HepG2 (cell line): Measurements from ENCODE around the gene CAMK4. TPM values are rescaled to one million over a fixed set of nuclear protein-coding genes. Genes with fewer than 3 reads are reported as not detected.

Experiments
- ATAC-seq: fragments of 200-7000 bp; cut with Tn5 transposase; 3 replicates; pipeline ENCODE4 v1.9.1; 2020; ENCODE audit warnings: mild to moderate bottlenecking, moderate library complexity
- BruUV-seq: library from RNA; stranded (reverse); fragments of 400-500 nt; replicated peaks from 2 replicates; lab custom pipeline; 2021; lab: Mats Ljungman, UMichigan
- CTCF ChIA-PET: fragments of 300-600 bp; formaldehyde crosslinking; extraction: SDS; loops from one replicate; lab custom pipeline; 2021; ENCODE audit warnings: low total read pairs, inconsistent platforms, low intra/inter-chr PET ratio; lab: Yijun Ruan, JAX
- POLR2A ChIA-PET: fragments of 350-600 bp; sonication (Branson Sonifier 250); formaldehyde crosslinking; loops from one replicate; lab custom pipeline; 2020; ENCODE audit warnings: antibody characterized with exemption, inconsistent platforms; lab: Yijun Ruan, JAX
- DNase-seq: peaks from one replicate; pipeline ENCODE4 v3.0.0-alpha.2; 2015; ENCODE audit warnings: low spot score
- FAIRE-seq: peaks from 3 replicates; lab custom pipeline; 2011; peaks lifted over from hg19 to GRCh38; lab: Jason Lieb, UNC
- H2AFZ ChIP-seq: one replicate; pipeline ENCODE4 v1.6.1; 2011; ENCODE audit warnings: low read length, inconsistent platforms
- H3K27ac ChIP-seq: fragments of 300-600 bp; 3 replicates; pipeline ENCODE4 v1.8.0; 2011; ENCODE audit warnings: mixed run types, mild to moderate bottlenecking, mixed read lengths, low read length, inconsistent platforms; ENCODE audit not compliant: insufficient read depth; ENCODE audit errors: extremely low read length
- H3K27me3 ChIP-seq, 2 experiments: fragments of 200-600 bp in 1 of 2; 2 replicates in 1 of 2; 3 replicates in 1 of 2; pipeline versions ENCODE4 v1.6.0 to v1.8.0; 2011; ENCODE audit warnings: low read length in 2 of 2, mild to moderate bottlenecking in 2 of 2, moderate library complexity in 2 of 2, inconsistent platforms in 1 of 2; ENCODE audit not compliant: insufficient read depth in 2 of 2, control insufficient read depth in 1 of 2
- H3K36me3 ChIP-seq, 2 experiments: fragments of 200-600 bp in 1 of 2; replicated peaks in 1 of 2; 2 replicates in 1 of 2; 3 replicates in 1 of 2; pipeline versions ENCODE4 v1.5.1 to v1.8.0; 2011; ENCODE audit warnings: low read length in 2 of 2, inconsistent platforms in 1 of 2; ENCODE audit not compliant: insufficient read depth in 2 of 2, control insufficient read depth in 1 of 2
- H3K4me1 ChIP-seq: 2 replicates; pipeline ENCODE4 v1.5.1; 2012; ENCODE audit warnings: low read length, inconsistent platforms; ENCODE audit not compliant: insufficient read depth
- H3K4me2 ChIP-seq: 2 replicates; pipeline ENCODE4 v1.6.0; 2011; ENCODE audit warnings: low read depth, low read length, inconsistent platforms
- H3K4me3 ChIP-seq, 3 experiments: fragments of 200-600 bp in 1 of 3; sonication (generic), shearing (Covaris generic) in 1 of 3; replicated peaks in 1 of 3; 2 replicates each; pipeline ENCODE4 v1.5.1; 2011 to 2016; ENCODE audit warnings: low read length in 3 of 3, inconsistent platforms in 2 of 3, low read depth in 2 of 3, mild to moderate bottlenecking in 2 of 3, control low read depth in 1 of 3, mixed read lengths in 1 of 3; ENCODE audit not compliant: insufficient read depth in 1 of 3
- H3K79me2 ChIP-seq: one replicate; pipeline ENCODE4 v1.6.1; 2011; ENCODE audit warnings: low read length, inconsistent platforms; ENCODE audit not compliant: insufficient read depth
- H3K9ac ChIP-seq: 2 replicates; pipeline ENCODE4 v1.6.0; 2011; ENCODE audit warnings: mild to moderate bottlenecking, low read depth, low read length, inconsistent platforms; ENCODE audit not compliant: insufficient read depth
- H3K9me3 ChIP-seq: 2 replicates; pipeline ENCODE4 v1.5.1; 2012; ENCODE audit warnings: mild to moderate bottlenecking, low read length
- H4K20me1 ChIP-seq: 2 replicates; pipeline ENCODE4 v1.6.0; 2011; ENCODE audit warnings: inconsistent platforms, mild to moderate bottlenecking, low read length, moderate library complexity; ENCODE audit not compliant: insufficient read depth
- ATF7 ChIP-seq, 2 experiments: fragments of 450-650 bp in 1 of 2; sonication (generic) in 1 of 2; formaldehyde crosslinking in 1 of 2; IDR thresholded peaks; 2 replicates each; pipeline versions ENCODE4 v1.4.0 to v1.6.1; 2016 to 2020; ENCODE audit warnings: antibody characterized with exemption in 1 of 2, mild to moderate bottlenecking in 1 of 2, missing genetic modification reagents in 1 of 2
- CHD2 ChIP-seq: IDR thresholded peaks from 2 replicates; pipeline ENCODE4 v1.6.1; 2011; ENCODE audit warnings: low read depth, low read length, improper control_type of control experiment
- DPF2 ChIP-seq: sonication (generic); formaldehyde crosslinking; IDR thresholded peaks from 2 replicates; pipeline ENCODE4 v1.4.0; 2020; ENCODE audit warnings: mild to moderate bottlenecking, low read depth, missing genetic modification reagents, borderline replicate concordance
- PBX3 ChIP-seq: sonication (generic); formaldehyde crosslinking; IDR thresholded peaks from 2 replicates; pipeline ENCODE4 v1.8.1; 2023; ENCODE audit warnings: missing genetic modification reagents, inconsistent platforms, borderline replicate concordance
- SALL2 ChIP-seq: sonication (generic); formaldehyde crosslinking; IDR thresholded peaks from 2 replicates; pipeline ENCODE4 v1.8.1; 2023; ENCODE audit warnings: mild to moderate bottlenecking, missing genetic modification reagents, inconsistent platforms
- ZNF251 ChIP-seq: sonication (generic); formaldehyde crosslinking; IDR thresholded peaks from 2 replicates; pipeline ENCODE4 v1.9.0; 2021; ENCODE audit warnings: mild to moderate bottlenecking, missing genetic modification reagents
- ZNF280D ChIP-seq: sonication (generic); formaldehyde crosslinking; IDR thresholded peaks from 2 replicates; pipeline ENCODE4 v1.5.1; 2020; ENCODE audit warnings: mild to moderate bottlenecking, missing genetic modification reagents
- ZNF441 ChIP-seq: sonication (generic); formaldehyde crosslinking; IDR thresholded peaks from 2 replicates; pipeline ENCODE4 v1.7.0; 2021; ENCODE audit warnings: missing genetic modification reagents, borderline replicate concordance
- ZNF781 ChIP-seq: sonication (generic); formaldehyde crosslinking; IDR thresholded peaks from 2 replicates; pipeline ENCODE4 v1.5.1; 2020; ENCODE audit warnings: borderline replicate concordance, mild to moderate bottlenecking, missing genetic modification reagents; ENCODE audit errors: not compliant biosample characterization
- WGBS: methylation state at CpG from one replicate; pipeline ENCODE4 v1.1.6; 2017; ENCODE audit warnings: low lambda C conversion rate; 5-methylcytosine and 5-hydroxymethylcytosine counted together
- in situ Hi-C: cut with HindIII; loops from 2 replicates; pipeline ENCODE4 v1.10.0; 2017; ENCODE audit warnings: low pct_unique_long_range_greater_than_20kb; ENCODE audit not compliant: extremely low pct_ligation_motif_present
- intact Hi-C: fragments of 100-400 bp; cut with micrococcal nuclease; formaldehyde crosslinking; loops from one replicate; pipeline ENCODE4 v1.10.0; 2022; ENCODE audit not compliant: unreplicated experiment
- polyA plus RNA-seq, 8 experiments: library from polyadenylated mRNA; depleted of rRNA in 3 of 8; stranded (reverse) in 7 of 8; unstranded in 1 of 8; fragments of >200 nt; fragmentation: Illumina TruSeq in 4 of 8; extraction: Trizol in 4 of 8; gene quantifications; 2 replicates each; pipeline versions ENCODE4 v1.2.1 to v1.2.3, GENCODE V29; 2011 to 2016; ENCODE audit warnings: low read depth in 4 of 8, missing spikeins in 1 of 8, mixed read lengths in 1 of 8; ENCODE audit not compliant: insufficient read depth in 1 of 8
- total RNA-seq, 5 experiments: library from RNA; depleted of rRNA; stranded (reverse); fragments of >200 nt; fragmentation: Illumina TruSeq; extraction: Trizol; gene quantifications; 2 replicates each; pipeline ENCODE4 v1.2.3, GENCODE V29; 2016; ENCODE audit warnings: low read depth in 1 of 5

Gene CAMK4
- total and polyA plus RNA-seq, 2 of the 13 experiments (the other 11 are each of a cell fraction or from before 2014, with no cell fraction given): not detected

GRCh38 chr5:111387361-111387760 is 163.2 kb downstream of the CAMK4 start (continued):
- no peak for TF ChIP-seq PBX3 (CRISPR knock-in tag)
- TF ChIP-seq DPF2 (CRISPR knock-in tag): no peak

- Histone ChIP-seq H3K36me3 (no peaks in the 10 kb centered on the region), H4K20me1 (no peaks in the 10 kb centered on the region), H3K9me3 (no peaks in the 10 kb centered on the region), H3K79me2 (no peaks in the 10 kb centered on the region), H3K4me1 (no peaks in the 10 kb centered on the region), H3K4me2 (no peak overlapping the region), H2AFZ (no peak overlapping the region), H3K27me3 (no peaks in the 10 kb centered on the region), H3K27ac (no peak overlapping the region), H3K9ac (no peak overlapping the region), H3K4me3 (no peak overlapping the region)
- ChIA-PET POLR2A (no interaction called here), CTCF (no interaction called here)
- DNase-seq (no peak), FAIRE-seq (no peak), ATAC-seq (no peak)
- BruUV-seq: no TSS peak
- no peak for TF ChIP-seq CHD2
- TF ChIP-seq ZNF251 (CRISPR knock-in tag): no peak
- TF ChIP-seq ATF7 (IDR thresholded peaks at IDR 0.05): peak; percentile 43
- TF ChIP-seq ATF7 (CRISPR knock-in tag; IDR thresholded peaks at IDR 0.05): no peak
- no peak for TF ChIP-seq SALL2 (CRISPR knock-in tag)
- TF ChIP-seq ZNF280D (CRISPR knock-in tag): no peak
- TF ChIP-seq ZNF781: no peak
- no peak for TF ChIP-seq ZNF441 (CRISPR knock-in tag)
- in situ Hi-C loops: no loop called here
- 0% methylated on average over 1 of the region's 1 CpG for WGBS
- intact Hi-C loops: no loop called here
Measured at GRCh38 chr5:111389390-111390082, 165.4 kb downstream of the CAMK4 start.
